GM23338 (cell line): ENCODE measurements around the gene ZNF248. TPM values are rescaled to one million over a fixed set of nuclear protein-coding genes. Genes with fewer than 3 reads are reported as not detected.

Source experiments
- ATAC-seq: fragments of 200-7000 bp; cut with Tn5 transposase; 3 replicates; pipeline ENCODE4 v1.9.1; 2020
- DNase-seq: peaks from one replicate; pipeline ENCODE4 v3.0.0-alpha.2; 2015; ENCODE audit warnings: low spot score
- H2AFZ ChIP-seq: fragments of 200-600 bp; sonication (generic); 2 replicates; pipeline ENCODE4 v1.8.0; 2016; ENCODE audit warnings: antibody characterized with exemption, mild to moderate bottlenecking, moderate library complexity
- H3F3A ChIP-seq: fragments of 200-600 bp; sonication (generic); replicated peaks from 2 replicates; pipeline ENCODE4 v1.8.0; 2017; ENCODE audit warnings: antibody characterized with exemption, mixed run types, low read depth
- H3K27ac ChIP-seq: fragments of 200-600 bp; sonication (generic); 2 replicates; pipeline ENCODE4 v1.6.1; 2016; ENCODE audit warnings: low read depth
- H3K27me3 ChIP-seq: fragments of 200-600 bp; sonication (generic); 2 replicates; pipeline ENCODE4 v1.8.0; 2016; ENCODE audit warnings: mild to moderate bottlenecking, mixed run types, moderate library complexity; ENCODE audit not compliant: insufficient read depth
- H3K36me3 ChIP-seq: fragments of 200-600 bp; sonication (generic); 2 replicates; pipeline ENCODE4 v1.8.0; 2016; ENCODE audit warnings: mild to moderate bottlenecking; ENCODE audit not compliant: insufficient read depth
- H3K4me1 ChIP-seq: fragments of 200-600 bp; sonication (generic); 2 replicates; pipeline ENCODE4 v1.8.0; 2016; ENCODE audit warnings: mild to moderate bottlenecking, moderate library complexity; ENCODE audit not compliant: insufficient read depth
- H3K4me2 ChIP-seq: fragments of 200-600 bp; sonication (generic); 2 replicates; pipeline ENCODE4 v1.7.1; 2017; ENCODE audit warnings: mixed run types
- H3K4me3 ChIP-seq: fragments of 200-600 bp; sonication (generic); 2 replicates; pipeline ENCODE4 v1.6.1; 2016; ENCODE audit warnings: mixed run types
- H3K79me2 ChIP-seq: fragments of 200-600 bp; sonication (generic); replicated peaks from 2 replicates; pipeline ENCODE4 v1.8.0; 2017; ENCODE audit warnings: mild to moderate bottlenecking; ENCODE audit not compliant: insufficient read depth
- H3K9me2 ChIP-seq: fragments of 200-600 bp; sonication (generic); 2 replicates; pipeline ENCODE4 v1.8.0; 2017; ENCODE audit not compliant: insufficient read depth
- H4K20me1 ChIP-seq: fragments of 200-600 bp; sonication (generic); replicated peaks from 2 replicates; pipeline ENCODE4 v1.8.0; 2017; ENCODE audit warnings: mild to moderate bottlenecking; ENCODE audit not compliant: insufficient read depth
- H3K27ac Mint-ChIP-seq: 2 replicates; pipeline ENCODE4 v1.8.0; 2020; ENCODE audit warnings: inconsistent platforms, mild to moderate bottlenecking, moderate library complexity, mixed read lengths
- H3K27me3 Mint-ChIP-seq: 3 replicates; pipeline ENCODE4 v1.8.0; 2022; ENCODE audit warnings: low read depth, mild to moderate bottlenecking, moderate library complexity, mixed read lengths, inconsistent platforms; ENCODE audit not compliant: insufficient read depth, poor library complexity
- H3K36me3 Mint-ChIP-seq: 3 replicates; pipeline ENCODE4 v1.8.0; 2021; ENCODE audit warnings: low read depth, mild to moderate bottlenecking, inconsistent platforms, moderate library complexity, mixed read lengths
- H3K4me1 Mint-ChIP-seq: 3 replicates; pipeline ENCODE4 v1.8.0; 2020; ENCODE audit warnings: mild to moderate bottlenecking, inconsistent platforms, mixed read lengths
- H3K4me3 Mint-ChIP-seq: 3 replicates; pipeline ENCODE4 v1.8.0; 2021; ENCODE audit warnings: moderate library complexity, mild to moderate bottlenecking, inconsistent platforms, mixed read lengths
- H3K9me3 Mint-ChIP-seq: 3 replicates; pipeline ENCODE4 v1.8.0; 2020; ENCODE audit warnings: moderate library complexity, mild to moderate bottlenecking, inconsistent platforms, mixed read lengths
- EZH2phosphoT487 ChIP-seq: fragments of 200-600 bp; sonication (generic); IDR thresholded peaks from one replicate; pipeline ENCODE4 v1.8.1; 2018; ENCODE audit warnings: antibody characterized with exemption; ENCODE audit not compliant: unreplicated experiment
- NANOG ChIP-seq: IDR thresholded peaks from 2 replicates; pipeline ENCODE4 v1.6.1; 2016; ENCODE audit warnings: antibody characterized with exemption, borderline replicate concordance
- POLR2AphosphoS5 ChIP-seq: IDR thresholded peaks from 2 replicates; pipeline ENCODE4 v1.6.1; 2016; ENCODE audit warnings: antibody characterized with exemption, low read depth
- STAT1 ChIP-seq: IDR thresholded peaks from one replicate; pipeline ENCODE4 v1.6.1; 2016; ENCODE audit warnings: antibody characterized with exemption; ENCODE audit not compliant: unreplicated experiment
- ZNF114 ChIP-seq: fragments of 250-450 bp; sonication (Bioruptor Pico); IDR thresholded peaks from 2 replicates; pipeline ENCODE4 v1.5.0; 2020; ENCODE audit warnings: mild to moderate bottlenecking, moderate library complexity
- ZNF331 ChIP-seq: fragments of 250-450 bp; sonication (Bioruptor Pico); IDR thresholded peaks from 2 replicates; pipeline ENCODE4 v1.5.0; 2020; ENCODE audit warnings: low read depth, mild to moderate bottlenecking, moderate library complexity
- ZNF462 ChIP-seq: fragments of 250-450 bp; sonication (Bioruptor Pico); IDR thresholded peaks from 2 replicates; pipeline ENCODE4 v1.5.0; 2020; ENCODE audit warnings: mild to moderate bottlenecking, moderate library complexity
- polyA plus RNA-seq: library from polyadenylated mRNA; unstranded; fragments of >200 nt; fragmentation: Nextera tagmentation; extraction: Ambion mirVana; gene quantifications from 2 replicates; pipeline ENCODE4 v1.2.1, GENCODE V29; 2016
- total RNA-seq: library from RNA; depleted of rRNA; stranded (reverse); fragments of >200 nt; shearing (Covaris generic); gene quantifications from 2 replicates; pipeline ENCODE4 v1.2.3, GENCODE V29; 2014

Gene ZNF248
- total and polyA plus RNA-seq, 2 experiments from 2014 or later = 2.7 to 5.3 TPM

GRCh38 chr10:37855636-37856035 lies 1.8 kb downstream of the ZNF248 start (continued):
- TF ChIP-seq ZNF462 (CRISPR knock-in tag) (no peak), NANOG (no peak)

- Histone ChIP-seq H4K20me1 (no peaks in the 10 kb centered on the region), H3K4me2 (no peak overlapping the region), H3F3A (no peaks in the 10 kb centered on the region), H2AFZ (no peak overlapping the region), H3K27me3 (peaks cover 10% of the 10 kb centered on the region), H3K9me2 (no peaks in the 10 kb centered on the region), H3K4me1 (peaks cover 3% of the 10 kb centered on the region; the same call in 1 of the 2 replicates), H3K36me3 (no peaks in the 10 kb centered on the region), H3K79me2 (no peaks in the 10 kb centered on the region), H3K4me3 (no peak overlapping the region), H3K27ac (no peak overlapping the region)
- peaks cover 8% of the 10 kb centered on the region for H3K27me3 Mint-ChIP-seq
- peaks cover 88% of the 10 kb centered on the region for H3K9me3 Mint-ChIP-seq
- peaks cover 2% of the 10 kb centered on the region; the same call in 1 of the 3 replicates for H3K4me1 Mint-ChIP-seq
- no peak overlapping the region for H3K27ac Mint-ChIP-seq
- ATAC-seq = no peak
- peaks cover 40% of the 10 kb centered on the region for H3K36me3 Mint-ChIP-seq
- no peak for DNase-seq
- H3K4me3 Mint-ChIP-seq = no peak overlapping the region
- TF ChIP-seq EZH2phosphoT487 = no peak
- no peak for TF ChIP-seq NANOG
- no peak for TF ChIP-seq ZNF462 (CRISPR knock-in tag)
- no peak for TF ChIP-seq ZNF114 (CRISPR knock-in tag)
- TF ChIP-seq ZNF331 (CRISPR knock-in tag) = no peak
- no peak for TF ChIP-seq POLR2AphosphoS5
- TF ChIP-seq STAT1 = no peak
Observed at GRCh38 chr10:37854626-37855025, 2.8 kb downstream of the ZNF248 start.
